C4-2B (cell line): ENCODE results near the gene NFKBIE.

Experiments
- H3K27ac ChIP-seq: fragments of 450-650 bp; 2 replicates; pipeline ENCODE4 v1.5.1; 2017
- ZFX ChIP-seq: fragments of 450-650 bp; IDR thresholded peaks from 2 replicates; pipeline ENCODE4 v1.6.1; 2017
- TF ChIP-seq, protein P1 (sequence below): fragments of 450-650 bp; conservative IDR thresholded peaks from 2 replicates; pipeline ENCODE4 v1.5.1; 2017; ENCODE audit warnings: mild to moderate bottlenecking

Gene NFKBIE

DNA sequence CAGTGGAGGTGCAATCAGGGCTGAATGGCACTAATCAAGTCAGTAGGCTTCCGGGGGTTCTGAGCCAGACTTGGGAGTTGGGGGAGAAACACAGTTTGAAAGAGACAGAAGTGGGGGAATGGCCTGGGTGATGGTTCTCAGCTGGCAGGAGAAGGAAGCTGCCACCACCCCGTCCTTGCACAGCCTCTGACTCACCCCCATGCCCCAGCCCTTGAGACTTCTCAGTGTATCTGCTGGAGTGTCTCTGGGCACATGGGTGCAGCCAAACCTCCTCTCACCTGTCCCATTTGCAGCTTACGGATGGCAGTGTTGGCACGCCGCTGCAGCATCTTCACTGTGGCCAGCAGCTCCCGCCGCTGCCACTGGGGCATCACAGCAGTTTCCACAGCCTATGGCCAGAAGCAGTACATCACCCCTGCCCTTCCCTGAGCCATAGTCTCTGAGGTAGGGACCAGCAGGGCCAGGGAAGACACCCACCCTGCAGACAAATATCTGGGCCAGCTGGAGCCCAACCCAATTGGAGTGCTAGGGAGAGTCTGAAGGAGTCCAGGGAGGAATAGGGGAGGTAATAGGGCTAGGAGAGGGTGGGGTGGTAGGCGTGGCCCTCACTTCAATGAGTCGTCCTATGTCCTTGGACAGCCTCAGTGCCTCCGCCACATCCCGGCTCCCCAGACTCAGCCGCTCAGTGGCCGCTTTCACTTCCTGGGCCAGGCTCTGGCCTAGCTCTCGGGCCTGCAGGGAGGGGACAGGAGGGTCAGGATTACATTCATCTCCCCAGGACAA lies 36.6 kb upstream of the NFKBIE start:
- TF ChIP-seq, protein P1, sequence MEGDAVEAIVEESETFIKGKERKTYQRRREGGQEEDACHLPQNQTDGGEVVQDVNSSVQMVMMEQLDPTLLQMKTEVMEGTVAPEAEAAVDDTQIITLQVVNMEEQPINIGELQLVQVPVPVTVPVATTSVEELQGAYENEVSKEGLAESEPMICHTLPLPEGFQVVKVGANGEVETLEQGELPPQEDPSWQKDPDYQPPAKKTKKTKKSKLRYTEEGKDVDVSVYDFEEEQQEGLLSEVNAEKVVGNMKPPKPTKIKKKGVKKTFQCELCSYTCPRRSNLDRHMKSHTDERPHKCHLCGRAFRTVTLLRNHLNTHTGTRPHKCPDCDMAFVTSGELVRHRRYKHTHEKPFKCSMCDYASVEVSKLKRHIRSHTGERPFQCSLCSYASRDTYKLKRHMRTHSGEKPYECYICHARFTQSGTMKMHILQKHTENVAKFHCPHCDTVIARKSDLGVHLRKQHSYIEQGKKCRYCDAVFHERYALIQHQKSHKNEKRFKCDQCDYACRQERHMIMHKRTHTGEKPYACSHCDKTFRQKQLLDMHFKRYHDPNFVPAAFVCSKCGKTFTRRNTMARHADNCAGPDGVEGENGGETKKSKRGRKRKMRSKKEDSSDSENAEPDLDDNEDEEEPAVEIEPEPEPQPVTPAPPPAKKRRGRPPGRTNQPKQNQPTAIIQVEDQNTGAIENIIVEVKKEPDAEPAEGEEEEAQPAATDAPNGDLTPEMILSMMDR: no peak
- no peak for TF ChIP-seq ZFX

DNA sequence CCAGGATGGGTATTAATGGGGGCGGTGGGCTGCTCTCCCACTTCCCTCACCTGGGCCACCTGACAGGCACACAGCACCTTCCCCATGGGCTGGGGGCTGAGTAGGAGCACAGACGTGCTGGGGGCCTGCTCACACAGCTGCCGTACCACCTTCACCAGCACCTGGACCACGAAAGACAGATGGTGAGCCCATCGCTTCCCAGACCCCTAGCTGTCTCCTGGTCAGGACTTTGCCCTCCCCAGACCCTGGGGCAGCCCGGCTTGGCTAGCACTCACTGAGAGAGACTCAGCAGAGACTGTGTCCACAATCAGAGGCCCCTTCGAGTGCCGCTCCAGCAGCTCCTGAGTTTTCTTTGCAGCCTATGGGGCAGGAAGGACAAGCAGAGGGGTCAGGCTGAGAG lies 35.8 kb upstream of the NFKBIE start:
- TF ChIP-seq, protein P1: no peak
- TF ChIP-seq ZFX: no peak
- H3K27ac ChIP-seq: no peak overlapping the region

More for the DNA sequence above, 36.6 kb upstream of the NFKBIE start:
- no peak overlapping the region for H3K27ac ChIP-seq

DNA sequence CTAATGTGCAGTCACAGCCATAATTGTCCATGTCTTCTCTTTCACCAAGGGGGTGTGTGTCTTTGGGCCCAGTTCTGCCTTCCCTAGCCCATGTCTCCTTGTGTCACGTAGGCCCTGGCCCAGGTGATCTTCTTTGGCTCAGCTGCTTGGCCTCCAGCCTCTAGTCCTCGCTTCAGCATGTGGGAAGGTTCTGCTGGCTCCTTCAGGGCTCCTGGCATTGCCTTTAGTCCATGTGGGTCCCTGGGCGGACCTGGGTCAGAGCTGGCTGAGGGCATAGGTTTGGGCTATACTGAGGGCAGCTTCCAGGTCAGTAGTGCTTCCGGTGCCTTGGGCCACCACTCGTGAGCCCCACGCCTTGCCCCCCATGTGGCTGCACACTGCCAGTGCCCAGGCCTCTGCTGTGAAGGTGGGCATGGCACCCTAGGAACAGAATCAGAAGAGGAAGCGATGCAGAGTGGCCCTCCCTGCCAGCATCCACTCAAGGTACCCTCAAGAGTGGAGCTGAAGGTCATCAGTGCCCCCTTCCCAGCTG lies 35.0 kb upstream of the NFKBIE start:
- TF ChIP-seq, protein P1: no peak
- TF ChIP-seq ZFX: no peak
- H3K27ac ChIP-seq: no peak overlapping the region

DNA sequence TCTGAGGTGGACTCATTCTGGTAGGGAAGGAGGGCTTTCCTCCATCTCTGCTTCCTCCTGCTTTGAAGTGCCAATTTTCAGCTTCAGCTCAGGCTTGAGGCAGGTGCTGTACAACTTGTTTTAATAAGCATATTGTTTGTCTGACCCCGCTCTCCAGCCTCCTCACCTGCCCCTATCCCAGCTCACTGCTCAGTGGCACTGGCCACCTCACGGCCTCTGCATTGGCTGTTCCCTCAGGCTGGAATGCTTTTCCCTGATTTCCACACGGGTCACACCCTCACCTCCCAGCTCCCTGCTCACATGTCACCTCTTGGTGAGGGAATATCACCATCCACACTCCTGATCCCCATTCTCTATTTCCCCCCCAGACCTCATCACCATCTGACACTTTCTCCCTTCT lies 33.5 kb upstream of the NFKBIE start:
- TF ChIP-seq, protein P1: no peak
- TF ChIP-seq ZFX: no peak
- no peak overlapping the region for H3K27ac ChIP-seq

DNA sequence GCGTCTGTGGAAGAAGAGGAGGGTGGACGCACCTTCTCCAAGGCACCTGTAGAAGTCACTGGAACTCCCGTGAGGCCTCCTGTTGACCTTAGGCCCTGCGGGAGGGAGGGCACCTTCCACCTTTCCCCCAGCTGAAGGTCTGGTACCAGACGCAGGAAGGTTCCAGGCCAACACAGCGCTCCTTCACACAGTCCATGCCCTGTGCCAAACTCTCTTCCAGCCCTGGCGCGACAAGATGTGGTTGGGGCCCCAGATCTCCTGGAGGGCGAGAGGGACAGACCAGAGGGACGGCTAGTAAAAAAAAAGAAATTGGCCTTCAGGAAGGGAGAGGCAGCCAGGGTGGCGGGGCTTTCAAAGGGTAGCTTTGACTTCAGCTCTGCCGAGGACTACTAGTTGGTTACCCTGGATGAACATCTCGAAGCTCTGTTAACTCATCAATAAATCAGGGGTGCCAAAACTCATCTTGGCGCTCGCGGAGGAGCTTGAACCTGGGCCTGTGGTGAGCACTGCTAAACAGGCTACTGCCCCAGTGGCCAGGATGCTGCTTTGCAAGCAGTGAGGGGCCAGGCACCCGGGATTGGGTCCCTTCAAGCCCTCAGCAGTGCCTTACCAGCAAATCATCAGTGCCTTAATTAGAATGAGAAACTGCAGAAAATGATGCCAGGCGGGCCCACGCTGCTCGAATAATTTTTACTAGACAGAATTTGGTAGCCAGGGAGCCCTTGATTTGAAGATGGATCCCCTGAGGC lies 32.9 kb upstream of the NFKBIE start:
- no peak overlapping the region for H3K27ac ChIP-seq
- no peak for TF ChIP-seq ZFX
- TF ChIP-seq, protein P1: no peak

DNA sequence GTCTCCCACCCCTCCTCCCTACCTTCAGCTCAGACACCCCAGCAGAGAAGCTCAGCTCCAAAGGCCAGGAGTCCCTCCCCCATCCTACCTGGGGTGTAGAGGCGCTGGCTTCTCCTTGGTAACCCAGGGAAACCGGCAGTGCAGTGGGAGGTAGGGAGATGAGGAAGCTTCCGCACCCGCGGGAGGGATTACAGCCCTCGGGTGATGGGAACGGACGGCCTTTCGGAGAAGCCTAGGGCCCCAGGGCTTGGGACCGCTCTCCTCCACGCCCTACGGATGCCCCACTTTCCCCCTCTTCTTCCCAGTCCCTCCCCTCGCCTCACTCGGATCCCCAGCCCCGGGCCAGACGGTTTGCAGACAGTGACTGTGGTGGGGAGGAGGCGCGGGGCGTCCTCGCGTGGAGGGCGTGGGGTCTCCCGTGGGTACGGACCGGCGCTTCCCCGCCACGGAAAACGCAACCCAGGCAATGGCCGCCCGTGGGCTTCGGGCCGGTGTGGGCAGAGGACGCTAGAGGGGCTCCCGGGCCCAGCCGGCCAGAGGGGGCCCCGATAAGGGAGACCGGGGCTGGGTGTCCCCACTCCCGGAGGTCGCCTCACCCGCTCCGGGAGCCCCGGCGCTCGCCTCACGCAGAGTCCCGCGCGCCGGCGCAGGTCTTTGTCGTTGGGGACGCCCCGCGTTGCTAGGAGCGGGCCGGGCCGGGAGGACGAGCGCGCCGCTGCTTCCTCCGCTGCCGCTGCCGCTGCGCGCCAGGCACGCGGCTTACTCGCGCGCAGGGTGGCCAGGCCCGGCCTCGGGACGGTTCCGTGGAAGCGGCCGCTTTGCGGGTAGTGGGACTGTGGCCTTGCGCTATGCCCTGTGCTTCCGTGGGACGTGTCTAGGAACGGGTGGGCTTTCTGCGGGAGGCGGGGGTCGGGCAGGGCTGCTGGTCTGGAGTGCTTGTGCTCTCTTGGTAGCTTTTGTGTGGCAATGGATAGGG lies 32.0 kb upstream of the NFKBIE start:
- TF ChIP-seq, protein P1: no peak
- TF ChIP-seq ZFX: no peak
- no peak overlapping the region for H3K27ac ChIP-seq
